Osteoblast (primary cell): ENCODE data around the gene KIF25. TPM values are rescaled to one million over a fixed set of nuclear protein-coding genes. Genes with fewer than 3 reads are reported as not detected.

Experiments
- DNase-seq: peaks from one replicate; pipeline ENCODE4 v3.0.0; 2011; ENCODE audit warnings: low spot score, mixed read lengths; ENCODE audit not compliant: insufficient read length; ENCODE audit errors: missing footprints
- H2AFZ ChIP-seq: 2 replicates; pipeline ENCODE4 v1.6.0; 2011; ENCODE audit warnings: mild to moderate bottlenecking, low read length
- H3K27ac ChIP-seq: 2 replicates; pipeline ENCODE4 v1.5.1; 2011; ENCODE audit warnings: mild to moderate bottlenecking, low read depth, low read length, moderate library complexity
- H3K27me3 ChIP-seq: 2 replicates; pipeline ENCODE4 v1.6.0; 2012; ENCODE audit warnings: mild to moderate bottlenecking, control low read depth, inconsistent platforms, low read length, moderate library complexity; ENCODE audit not compliant: insufficient read depth
- H3K36me3 ChIP-seq: 2 replicates; pipeline ENCODE4 v1.5.1; 2011; ENCODE audit warnings: mild to moderate bottlenecking, low read length, control low read depth, moderate library complexity; ENCODE audit not compliant: insufficient read depth
- H3K4me1 ChIP-seq: 2 replicates; pipeline ENCODE4 v1.5.1; 2011; ENCODE audit warnings: mild to moderate bottlenecking, low read length, control low read depth, moderate library complexity; ENCODE audit not compliant: insufficient read depth
- H3K4me2 ChIP-seq: 2 replicates; pipeline ENCODE4 v1.6.0; 2011; ENCODE audit warnings: mild to moderate bottlenecking, low read length; ENCODE audit not compliant: insufficient read depth
- H3K4me3 ChIP-seq: fragments of 200-600 bp; sonication (generic); 3 replicates; pipeline ENCODE4 v1.5.1; 2012; ENCODE audit warnings: mild to moderate bottlenecking, low read length, inconsistent platforms; ENCODE audit not compliant: insufficient read depth
- H3K79me2 ChIP-seq: 2 replicates; pipeline ENCODE4 v1.6.0; 2012; ENCODE audit warnings: mild to moderate bottlenecking, low read length, control low read depth, inconsistent platforms; ENCODE audit not compliant: insufficient read depth
- H3K9me3 ChIP-seq: 2 replicates; pipeline ENCODE4 v1.5.1; 2011; ENCODE audit warnings: low read depth, low read length, control low read depth
- H4K20me1 ChIP-seq: 2 replicates; pipeline ENCODE4 v1.6.0; 2012; ENCODE audit warnings: mild to moderate bottlenecking, low read length, control low read depth; ENCODE audit not compliant: insufficient read depth
- total RNA-seq: library from RNA; depleted of rRNA; stranded (reverse); fragments of >200 nt; gene quantifications from 2 replicates; pipeline ENCODE4 v1.2.3, GENCODE V29; 2012
- TF ChIP-seq, protein P1 (sequence below): IDR thresholded peaks from 2 replicates; pipeline ENCODE4 v1.5.1; 2011; ENCODE audit warnings: mild to moderate bottlenecking, low read depth, low read length, moderate library complexity; ENCODE audit errors: extremely low read depth

Gene KIF25
- total RNA-seq, 1 donor = not detected

- Histone ChIP-seq H3K79me2 (no peaks in the 10 kb centered on the region), H2AFZ (no peak overlapping the region), H3K9me3 (no peaks in the 10 kb centered on the region), H3K4me2 (no peak overlapping the region), H4K20me1 (no peaks in the 10 kb centered on the region), H3K27ac (no peak overlapping the region), H3K4me1 (no peaks in the 10 kb centered on the region), H3K36me3 (no peaks in the 10 kb centered on the region), H3K27me3 (no peaks in the 10 kb centered on the region), H3K4me3 (no peak overlapping the region)
- TF ChIP-seq, protein P1, sequence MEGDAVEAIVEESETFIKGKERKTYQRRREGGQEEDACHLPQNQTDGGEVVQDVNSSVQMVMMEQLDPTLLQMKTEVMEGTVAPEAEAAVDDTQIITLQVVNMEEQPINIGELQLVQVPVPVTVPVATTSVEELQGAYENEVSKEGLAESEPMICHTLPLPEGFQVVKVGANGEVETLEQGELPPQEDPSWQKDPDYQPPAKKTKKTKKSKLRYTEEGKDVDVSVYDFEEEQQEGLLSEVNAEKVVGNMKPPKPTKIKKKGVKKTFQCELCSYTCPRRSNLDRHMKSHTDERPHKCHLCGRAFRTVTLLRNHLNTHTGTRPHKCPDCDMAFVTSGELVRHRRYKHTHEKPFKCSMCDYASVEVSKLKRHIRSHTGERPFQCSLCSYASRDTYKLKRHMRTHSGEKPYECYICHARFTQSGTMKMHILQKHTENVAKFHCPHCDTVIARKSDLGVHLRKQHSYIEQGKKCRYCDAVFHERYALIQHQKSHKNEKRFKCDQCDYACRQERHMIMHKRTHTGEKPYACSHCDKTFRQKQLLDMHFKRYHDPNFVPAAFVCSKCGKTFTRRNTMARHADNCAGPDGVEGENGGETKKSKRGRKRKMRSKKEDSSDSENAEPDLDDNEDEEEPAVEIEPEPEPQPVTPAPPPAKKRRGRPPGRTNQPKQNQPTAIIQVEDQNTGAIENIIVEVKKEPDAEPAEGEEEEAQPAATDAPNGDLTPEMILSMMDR = no peak
- DNase-seq = no peak
These were observed 15.5 kb upstream of the KIF25 start for GRCh38 chr6:167981916-167982462.

DNA sequence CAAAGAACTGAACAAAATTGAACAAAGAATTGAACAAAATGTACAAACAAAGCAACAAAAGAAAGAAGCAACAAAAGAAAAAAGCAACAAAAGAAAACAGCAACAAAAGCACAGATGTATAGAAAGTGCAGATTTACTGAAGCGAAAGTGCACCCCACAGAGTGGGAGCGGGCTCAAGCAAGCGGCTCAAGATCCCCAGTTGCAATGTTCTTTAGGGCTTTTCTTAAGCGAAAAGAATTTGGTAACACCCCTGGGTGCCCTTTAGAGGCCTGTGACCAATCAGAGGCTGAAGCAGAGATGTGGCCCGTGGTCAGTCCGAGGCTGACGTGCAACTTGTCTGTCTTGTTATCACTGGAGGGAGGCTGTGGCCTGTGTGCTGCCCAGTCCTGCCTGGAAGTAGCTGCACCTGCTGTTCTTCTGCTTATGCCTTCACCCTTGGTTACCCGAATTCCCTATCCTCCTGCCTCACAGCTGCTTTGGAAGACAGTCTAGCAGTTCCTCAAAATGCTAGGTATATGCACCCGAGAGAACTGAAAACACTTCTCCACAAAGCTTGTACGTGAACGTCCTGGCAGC is 13.2 kb upstream of the KIF25 start:
- Histone ChIP-seq H3K27ac (no peak overlapping the region), H4K20me1 (no peaks in the 10 kb centered on the region)
- DNase-seq = no peak

GRCh38 chr6:167984876-167985604 is 12.4 kb upstream of the KIF25 start:
- TF ChIP-seq, protein P1 = no peak
- no peak for DNase-seq
- no peak overlapping the region for H3K27ac ChIP-seq

More for the DNA sequence above, 13.2 kb upstream of the KIF25 start:
- no peak overlapping the region for H3K4me3 ChIP-seq
- no peaks in the 10 kb centered on the region for H3K36me3 ChIP-seq
- no peaks in the 10 kb centered on the region for H3K9me3 ChIP-seq
- no peaks in the 10 kb centered on the region for H3K27me3 ChIP-seq
- TF ChIP-seq, protein P1 = no peak
- no peaks in the 10 kb centered on the region for H3K79me2 ChIP-seq
- H3K4me2 ChIP-seq = no peak overlapping the region
- H2AFZ ChIP-seq = no peak overlapping the region
- no peaks in the 10 kb centered on the region for H3K4me1 ChIP-seq

DNA sequence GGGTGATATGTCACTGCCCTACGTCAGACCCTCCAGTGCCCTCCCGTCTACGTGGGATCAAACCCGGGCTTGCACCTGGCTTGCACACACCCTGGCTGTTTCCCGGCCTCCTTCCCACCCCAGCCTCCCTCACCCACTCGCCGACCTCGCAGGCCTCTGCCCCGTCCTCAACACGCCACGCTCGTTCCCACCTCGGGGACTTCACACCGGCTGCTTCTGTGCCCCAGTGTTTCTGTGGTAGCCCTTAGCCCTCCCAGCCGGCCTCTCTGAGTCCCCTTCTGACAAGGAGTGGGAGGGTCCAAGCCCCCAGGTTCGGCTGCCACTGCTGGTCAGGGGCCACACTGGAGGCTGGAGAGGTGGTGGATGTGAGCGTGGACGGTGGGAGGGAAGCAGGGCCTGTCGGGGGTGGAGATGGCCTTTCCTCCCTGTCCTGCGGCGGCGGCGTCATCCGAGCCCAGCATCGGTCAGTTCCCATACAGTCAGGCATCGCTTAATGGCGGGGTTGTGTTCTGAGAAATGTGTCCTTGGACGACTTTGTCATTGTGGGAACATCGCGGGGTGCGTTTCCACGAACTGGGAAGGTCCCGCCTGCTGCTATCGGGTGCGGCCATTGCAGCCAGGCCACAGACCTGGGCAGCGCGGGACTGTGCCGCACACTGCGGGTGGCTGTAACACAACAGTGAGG is 11.4 kb upstream of the KIF25 start:
- no peak overlapping the region for H2AFZ ChIP-seq
- TF ChIP-seq, protein P1 = no peak
- no peak overlapping the region for H3K27ac ChIP-seq
- no peaks in the 10 kb centered on the region for H4K20me1 ChIP-seq
- H3K27me3 ChIP-seq = no peaks in the 10 kb centered on the region
- no peak overlapping the region for H3K4me3 ChIP-seq
- H3K4me2 ChIP-seq = no peak overlapping the region
- H3K36me3 ChIP-seq = no peaks in the 10 kb centered on the region
- no peak for DNase-seq
- H3K9me3 ChIP-seq = no peaks in the 10 kb centered on the region
- H3K4me1 ChIP-seq = no peaks in the 10 kb centered on the region
- H3K79me2 ChIP-seq = no peaks in the 10 kb centered on the region

More at GRCh38 chr6:167984876-167985604, 12.4 kb upstream of the KIF25 start:
- Histone ChIP-seq H4K20me1 (no peaks in the 10 kb centered on the region), H3K79me2 (no peaks in the 10 kb centered on the region), H3K36me3 (no peaks in the 10 kb centered on the region), H3K4me1 (no peaks in the 10 kb centered on the region), H2AFZ (no peak overlapping the region), H3K4me3 (no peak overlapping the region), H3K27me3 (no peaks in the 10 kb centered on the region), H3K4me2 (no peak overlapping the region), H3K9me3 (no peaks in the 10 kb centered on the region)
